ENCODE measurements around the gene ARMH1.

- TF ChIP-seq CTCF (tag by site-specific recombination; IDR thresholded peaks at IDR 0.05), result no peak
- no peak for TF ChIP-seq PATZ1 (tag by site-specific recombination; IDR thresholded peaks at IDR 0.05)
- no peak for TF ChIP-seq SALL2 (tag by site-specific recombination; IDR thresholded peaks at IDR 0.05; ENCODE audit: borderline replicate concordance)
- no peak for TF ChIP-seq WT1 (tag by site-specific recombination; IDR thresholded peaks at IDR 0.05)
- TF ChIP-seq ZNF626 (tag by site-specific recombination; IDR thresholded peaks at IDR 0.05), result no peak
Observed at GRCh38 chr1:44747878-44748277, 73.4 kb downstream of the ARMH1 start.

Measured in HEK293 (cell line).